ENCODE data around the gene RAD51B. TPM values are rescaled to one million over a fixed set of nuclear protein-coding genes. Genes with fewer than 3 reads are reported as not detected.

Gene RAD51B
- total RNA-seq (2021), result 14.8 and 23.3 TPM in 2 replicates
- Bru-seq, nascent RNA, result percentile 57 among the genes with signal in this experiment
- percentile 67 among the genes with signal in this experiment for BruChase-seq, experiment 1, labeled RNA remaining after a 2-hour chase
- percentile 67 among the genes with signal in this experiment for BruChase-seq, experiment 2, labeled RNA remaining after a 6-hour chase
- long read RNA-seq, partial matches to known transcripts, result 1 of 8 reads
- long read RNA-seq, other reads (novel, unspliced or antisense), result 6 of 8 reads

DNA sequence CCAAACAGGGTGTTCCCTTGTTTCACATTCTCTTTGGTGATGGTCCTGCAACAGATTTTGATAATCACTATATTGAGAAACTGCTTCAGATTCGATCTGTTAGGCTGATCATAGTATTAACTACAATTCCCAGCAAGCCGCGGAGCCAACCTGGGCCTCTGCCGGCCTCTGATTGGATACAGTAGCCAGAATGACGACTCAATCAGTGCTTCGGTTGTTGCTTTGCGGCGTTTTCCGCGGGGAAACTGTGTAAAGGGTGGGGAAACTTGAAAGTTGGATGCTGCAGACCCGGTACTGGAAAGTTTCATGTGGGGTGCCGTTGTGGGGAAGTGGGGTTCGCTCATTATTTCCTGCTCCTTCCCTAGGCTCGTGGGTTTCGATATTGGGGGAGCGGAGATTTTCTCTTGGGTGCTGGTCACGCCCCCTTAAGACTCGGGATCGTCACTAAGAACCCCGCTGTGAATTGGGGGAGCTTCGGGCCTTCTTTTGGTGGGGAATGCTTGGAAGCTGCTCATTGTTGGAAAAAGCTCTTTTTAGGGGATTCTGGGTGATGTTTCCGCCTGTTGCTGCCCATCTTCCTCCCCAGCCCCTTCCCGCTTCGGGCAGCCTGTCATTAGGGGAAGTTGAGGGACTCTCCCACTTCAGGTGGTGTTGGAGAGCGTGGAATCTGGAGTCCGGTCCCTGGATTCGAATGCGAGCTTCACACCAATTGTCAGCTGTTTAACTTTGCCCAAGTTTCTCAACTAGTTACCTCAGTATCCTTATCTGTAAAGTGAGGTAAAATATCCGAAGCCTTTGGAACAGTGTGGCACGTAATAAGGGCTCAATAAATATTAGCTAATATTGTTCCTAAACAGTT is at the start of gene RAD51B:
Gene RAD51B (plus strand): TSS at position 217 of the 859 bp plus-strand sequence.
- no peaks in the 10 kb centered on the region for H3K27me3 ChIP-seq (replicated peaks; ENCODE audit: insufficient read depth, low read depth, low read length, poor library complexity)
- H3K4me3 ChIP-seq (ENCODE audit: low read depth, low read length, poor library complexity, severe bottlenecking), result peak within 1 kb of the TSS; percentile 68
- H3K27ac ChIP-seq (ENCODE audit: low read depth, low read length, poor library complexity, severe bottlenecking), result peak within 1 kb of the TSS; percentile 74
- peaks cover 16% of the 10 kb centered on the region for H3K4me1 ChIP-seq (ENCODE audit: insufficient read depth, low read length, poor library complexity, severe bottlenecking)
- H3K36me3 ChIP-seq (ENCODE audit: insufficient read depth, low read length, poor library complexity, severe bottlenecking), result no peaks in the 10 kb centered on the region
- CTCF ChIA-PET, result no interaction called here
- intact Hi-C loops (cut with micrococcal nuclease; ENCODE audit: unreplicated experiment), result no loop called here
- DNase-seq (ENCODE audit: low spot score), result peak; percentile 92
- TF ChIP-seq EZH2 (IDR thresholded peaks at IDR 0.05; ENCODE audit: borderline replicate concordance, low read depth, low read length, poor library complexity, severe bottlenecking), result no peak
- TF ChIP-seq, protein P1, sequence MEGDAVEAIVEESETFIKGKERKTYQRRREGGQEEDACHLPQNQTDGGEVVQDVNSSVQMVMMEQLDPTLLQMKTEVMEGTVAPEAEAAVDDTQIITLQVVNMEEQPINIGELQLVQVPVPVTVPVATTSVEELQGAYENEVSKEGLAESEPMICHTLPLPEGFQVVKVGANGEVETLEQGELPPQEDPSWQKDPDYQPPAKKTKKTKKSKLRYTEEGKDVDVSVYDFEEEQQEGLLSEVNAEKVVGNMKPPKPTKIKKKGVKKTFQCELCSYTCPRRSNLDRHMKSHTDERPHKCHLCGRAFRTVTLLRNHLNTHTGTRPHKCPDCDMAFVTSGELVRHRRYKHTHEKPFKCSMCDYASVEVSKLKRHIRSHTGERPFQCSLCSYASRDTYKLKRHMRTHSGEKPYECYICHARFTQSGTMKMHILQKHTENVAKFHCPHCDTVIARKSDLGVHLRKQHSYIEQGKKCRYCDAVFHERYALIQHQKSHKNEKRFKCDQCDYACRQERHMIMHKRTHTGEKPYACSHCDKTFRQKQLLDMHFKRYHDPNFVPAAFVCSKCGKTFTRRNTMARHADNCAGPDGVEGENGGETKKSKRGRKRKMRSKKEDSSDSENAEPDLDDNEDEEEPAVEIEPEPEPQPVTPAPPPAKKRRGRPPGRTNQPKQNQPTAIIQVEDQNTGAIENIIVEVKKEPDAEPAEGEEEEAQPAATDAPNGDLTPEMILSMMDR (conservative IDR thresholded peaks at IDR 0.05; ENCODE audit: low read depth, low read length), result no peak
- H3K9me3 ChIP-seq (ENCODE audit: low read depth, low read length, poor library complexity, severe bottlenecking), result no peaks in the 10 kb centered on the region
- BruUV-seq (replicated peaks), result TSS peak; percentile 70
- POLR2A ChIA-PET (ENCODE audit: low non-redundant PET), result no interaction called here

DNA sequence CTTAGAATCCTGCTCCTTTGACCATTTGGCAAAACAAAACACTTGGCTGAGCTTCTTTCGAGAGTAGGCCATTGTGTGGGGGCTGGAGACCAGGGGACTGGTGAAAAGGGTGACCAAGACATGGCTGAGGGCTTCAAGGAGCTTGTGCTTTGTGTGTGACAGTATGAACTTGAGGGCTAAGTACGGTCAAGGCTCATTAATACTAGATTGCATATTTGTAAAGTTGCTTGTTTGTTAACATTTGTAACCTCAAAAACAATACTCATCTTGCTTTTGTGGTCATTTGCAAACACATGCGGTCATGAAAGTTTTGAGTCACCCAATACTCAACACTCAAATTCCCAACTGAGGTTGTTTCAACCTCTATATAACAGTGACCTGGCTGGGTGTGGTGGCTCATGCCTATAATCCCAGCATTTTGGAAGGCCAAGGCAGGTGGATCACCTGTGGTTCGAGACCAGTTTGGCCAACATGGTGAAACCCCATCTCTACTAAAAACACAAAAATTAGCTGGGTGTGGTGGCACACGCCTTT is 45.7 kb upstream of the RAD51B start:
- H3K36me3 ChIP-seq (ENCODE audit: insufficient read depth, low read length, poor library complexity, severe bottlenecking), result peaks cover 45% of the 10 kb centered on the region
- BruUV-seq (replicated peaks), result no TSS peak
- no peaks in the 10 kb centered on the region for H3K27me3 ChIP-seq (replicated peaks; ENCODE audit: insufficient read depth, low read depth, low read length, poor library complexity)
- ChIA-PET CTCF (no interaction called here), POLR2A (ENCODE audit: low non-redundant PET) (no interaction called here)
- no peak overlapping the region for H3K4me3 ChIP-seq (ENCODE audit: low read depth, low read length, poor library complexity, severe bottlenecking)
- H3K4me1 ChIP-seq (ENCODE audit: insufficient read depth, low read length, poor library complexity, severe bottlenecking), result no peaks in the 10 kb centered on the region
- TF ChIP-seq, protein P1 (conservative IDR thresholded peaks at IDR 0.05; ENCODE audit: low read depth, low read length), result no peak
- TF ChIP-seq EZH2 (IDR thresholded peaks at IDR 0.05; ENCODE audit: borderline replicate concordance, low read depth, low read length, poor library complexity, severe bottlenecking), result no peak
- no peak overlapping the region for H3K27ac ChIP-seq (ENCODE audit: low read depth, low read length, poor library complexity, severe bottlenecking)
- H3K9me3 ChIP-seq (ENCODE audit: low read depth, low read length, poor library complexity, severe bottlenecking), result no peaks in the 10 kb centered on the region
- intact Hi-C loops (cut with micrococcal nuclease; ENCODE audit: unreplicated experiment), result no loop called here
- DNase-seq (ENCODE audit: low spot score), result no peak

DNA sequence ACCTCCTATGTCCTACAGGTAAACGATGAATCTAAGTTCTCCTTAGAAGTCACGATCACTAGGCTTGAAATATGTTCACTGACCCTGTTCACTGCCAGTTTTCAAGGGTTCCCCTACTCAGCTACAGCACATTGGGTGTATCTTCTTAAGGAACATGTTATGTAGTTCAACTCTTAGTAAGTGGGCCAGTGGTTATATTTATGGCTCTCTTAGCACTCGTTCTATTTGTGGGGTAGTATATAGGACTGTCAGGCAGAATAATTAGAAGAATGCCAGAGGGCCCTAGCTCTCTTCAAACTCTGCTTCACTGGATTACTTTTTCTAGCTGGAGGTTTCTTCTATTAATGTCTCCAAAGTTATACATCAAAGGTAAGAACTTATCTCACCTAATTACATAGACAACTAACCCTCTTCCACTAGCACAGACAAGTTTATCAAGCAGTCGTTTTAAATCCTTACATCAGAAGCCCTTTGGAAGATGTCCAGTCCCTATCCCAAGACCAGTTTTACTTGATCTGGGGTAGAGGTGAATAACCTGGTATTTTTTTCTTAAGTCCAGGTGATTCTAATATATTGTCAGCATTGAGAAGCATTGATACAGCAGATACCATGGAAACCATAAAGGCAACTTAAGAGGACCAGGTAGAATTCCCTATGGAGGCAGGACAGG is 42.8 kb upstream of the RAD51B start:
- peaks cover 40% of the 10 kb centered on the region for H3K36me3 ChIP-seq (ENCODE audit: insufficient read depth, low read length, poor library complexity, severe bottlenecking)
- no peak overlapping the region for H3K27ac ChIP-seq (ENCODE audit: low read depth, low read length, poor library complexity, severe bottlenecking)
- H3K4me1 ChIP-seq (ENCODE audit: insufficient read depth, low read length, poor library complexity, severe bottlenecking), result no peaks in the 10 kb centered on the region
- DNase-seq (ENCODE audit: low spot score), result no peak
- CTCF ChIA-PET, result no interaction called here
- intact Hi-C loops (cut with micrococcal nuclease; ENCODE audit: unreplicated experiment), result no loop called here
- H3K9me3 ChIP-seq (ENCODE audit: low read depth, low read length, poor library complexity, severe bottlenecking), result no peaks in the 10 kb centered on the region
- no peaks in the 10 kb centered on the region for H3K27me3 ChIP-seq (replicated peaks; ENCODE audit: insufficient read depth, low read depth, low read length, poor library complexity)
- no peak overlapping the region for H3K4me3 ChIP-seq (ENCODE audit: low read depth, low read length, poor library complexity, severe bottlenecking)
- BruUV-seq (replicated peaks), result no TSS peak
- TF ChIP-seq, protein P1 (conservative IDR thresholded peaks at IDR 0.05; ENCODE audit: low read depth, low read length), result no peak
- POLR2A ChIA-PET (ENCODE audit: low non-redundant PET), result interaction anchor here (0.7 kb wide), 1 partner anchor 11 kb away, joined by 9 read pairs; no protein-coding TSS in a partner anchor

Measured in A673 (cell line).